ENCODE measurements around the gene SUMF1. TPM values are rescaled to one million over a fixed set of nuclear protein-coding genes. Genes with fewer than 3 reads are reported as not detected.

The SUMF1 gene
- total and polyA plus RNA-seq, 2 of the 4 experiments (the other 2 are of a cell fraction), result 26.3 to 38.4 TPM

- BruUV-seq (replicated peaks), result no TSS peak
- H3K18ac ChIP-seq (ENCODE audit: low read depth, low read length), result peak overlapping the region; percentile 45; the same call in 1 of the 2 replicates
- no peak overlapping the region for H3K4ac ChIP-seq (ENCODE audit: low read depth, low read length)
- H3K27me3 ChIP-seq (ENCODE audit: control insufficient read depth, insufficient read depth, low read length), result no peaks in the 10 kb centered on the region
- ChIA-PET POLR2A (ENCODE audit: unreplicated experiment) (no interaction called here), CTCF (interaction anchor here (1.2 kb wide), 1 partner anchor 290 kb away, joined by 4 read pairs; no protein-coding TSS in a partner anchor)
- H3K79me1 ChIP-seq (ENCODE audit: low read depth in 1 of 2, low read length in 2 of 2), result no peaks in the 10 kb centered on the region
- H3K23ac ChIP-seq (ENCODE audit: low read depth, low read length), result no peak overlapping the region
- H3K36me3 ChIP-seq (ENCODE audit: control insufficient read depth, insufficient read depth, low read length), result no peaks in the 10 kb centered on the region
- no CpG with 5 or more reads among the region's 1 CpG for WGBS, 2 experiments (ENCODE audit: extremely low coverage in 2 of 2, insufficient read length in 1 of 2)
- no peak overlapping the region for H3K4me3 ChIP-seq (ENCODE audit: insufficient read depth, low read depth, low read length)
- H3K9me3 ChIP-seq (ENCODE audit: control insufficient read depth, insufficient read depth, low read length), result no peaks in the 10 kb centered on the region
- in situ Hi-C loops (cut with MboI; ENCODE audit: low sequenced_read_pairs) (no loop called here), dilution Hi-C loops (cut with HindIII; ENCODE audit: low sequenced_read_pairs, unreplicated experiment) (no loop called here), intact Hi-C loops (cut with micrococcal nuclease) (no loop called here)
- no peak overlapping the region for H2AFZ ChIP-seq (replicated peaks; ENCODE audit: low read length, poor library complexity)
- no peak overlapping the region for H2BK20ac ChIP-seq (ENCODE audit: low read depth, low read length)
- peak overlapping the region; percentile 58; the same call in 1 of the 2 replicates for H3K27ac ChIP-seq (ENCODE audit: insufficient read depth, low read length)
- 0 out of 3 replicates have a peak overlapping the region, but pooled peaks have one; percentile 20 for H2BK15ac ChIP-seq (ENCODE audit: low read depth, low read length)
- TF ChIP-seq RFX5 (IDR thresholded peaks at IDR 0.05; ENCODE audit: low read depth, low read length) (no peak), NFE2L2 (IDR thresholded peaks at IDR 0.05; ENCODE audit: low read depth, low read length) (no peak), CEBPB (IDR thresholded peaks at IDR 0.05; ENCODE audit: low read depth, low read length) (no peak), ELK1 (IDR thresholded peaks at IDR 0.05; ENCODE audit: borderline replicate concordance, low read depth, low read length) (no peak)
- H4K20me1 ChIP-seq (ENCODE audit: insufficient read depth, low read length), result no peaks in the 10 kb centered on the region
- H4K8ac ChIP-seq (ENCODE audit: low read depth in 2 of 2, low read length in 2 of 2), result no peak overlapping the region
- no peak overlapping the region for H3K56ac ChIP-seq (ENCODE audit: extremely low read depth, insufficient read depth, low read length)
- peak; percentile 92 for ATAC-seq (ENCODE audit: low read depth)
- peaks cover 8% of the 10 kb centered on the region for H3K4me1 ChIP-seq (ENCODE audit: control insufficient read depth, insufficient read depth, low read length)
- no peak overlapping the region for H2AK9ac ChIP-seq (replicated peaks; ENCODE audit: low read depth, low read length, poor library complexity)
- no peak overlapping the region for H3K14ac ChIP-seq (replicated peaks; ENCODE audit: low read depth, low read length)
- H4K5ac ChIP-seq (ENCODE audit: low read depth, low read length), result no peak overlapping the region
- peak overlapping the region; percentile 34 for H2BK5ac ChIP-seq (ENCODE audit: low read depth, low read length, poor library complexity, severe bottlenecking)
- no peak overlapping the region for H2AK5ac ChIP-seq (ENCODE audit: low read depth, low read length)
- DNase-seq, result peak; percentile 67
- H4K91ac ChIP-seq (ENCODE audit: insufficient read depth, low read depth, low read length), result no peak overlapping the region
- no peaks in the 10 kb centered on the region for H3K9me1 ChIP-seq (ENCODE audit: insufficient read depth, low read length)
- H3K9ac ChIP-seq (ENCODE audit: low read depth, low read length), result no peak overlapping the region
- no peak overlapping the region for H2BK120ac ChIP-seq (ENCODE audit: low read depth, low read length)
- H3K4me2 ChIP-seq (ENCODE audit: low read depth, low read length), result peak overlapping the region; percentile 36; the same call in 1 of the 2 replicates
Observed at GRCh38 chr3:4343258-4343657, 123.8 kb downstream of the SUMF1 start.
